IPS DF 6.9 (cell line): ENCODE data around the gene SLC39A7.
A peak's percentile ranks its signal among the peaks of the same experiment; 100 is the strongest.

ENCODE experiments used
- DNase-seq: peaks from one replicate; pipeline ENCODE4 v3.0.0-alpha.2; 2013; ENCODE audit warnings: low read depth, low spot score
- H3K27ac ChIP-seq: one replicate; pipeline ENCODE4 v1.5.1; 2013; ENCODE audit warnings: low read length, control low read depth
- H3K27me3 ChIP-seq: 2 replicates; pipeline ENCODE4 v1.6.1; 2013; ENCODE audit warnings: mild to moderate bottlenecking, low read length; ENCODE audit not compliant: control insufficient read depth, insufficient read depth
- H3K36me3 ChIP-seq: 2 replicates; pipeline ENCODE4 v1.6.1; 2013; ENCODE audit warnings: low read length; ENCODE audit not compliant: control insufficient read depth, insufficient read depth
- H3K4me1 ChIP-seq: 2 replicates; pipeline ENCODE4 v1.6.1; 2013; ENCODE audit warnings: low read length; ENCODE audit not compliant: control insufficient read depth, insufficient read depth
- H3K4me3 ChIP-seq: 2 replicates; pipeline ENCODE4 v1.5.1; 2013; ENCODE audit warnings: mild to moderate bottlenecking, low read length
- H3K9me3 ChIP-seq: 2 replicates; pipeline ENCODE4 v1.6.1; 2013; ENCODE audit warnings: low read length, inconsistent platforms; ENCODE audit not compliant: control insufficient read depth, insufficient read depth
- WGBS: extraction: QIAGEN DNeasy Blood & Tissue Kit; methylation state at CpG from one replicate; pipeline ENCODE4 v1.1.7; 2013; ENCODE audit warnings: mixed read lengths, missing lambda C conversion rate; ENCODE audit not compliant: insufficient read length, insufficient coverage; 5-methylcytosine and 5-hydroxymethylcytosine counted together

Gene SLC39A7

GRCh38 chr6:33205191-33206026, 4.7 kb downstream of the SLC39A7 start:
- DNase-seq, result no peak
- H3K4me3 ChIP-seq, result peak overlapping the region; percentile 48; the same call in 1 of the 2 replicates
- WGBS, result no CpG with 5 or more reads among the region's 17 CpGs
- H3K27ac ChIP-seq, result no peak overlapping the region
- H3K36me3 ChIP-seq, result peaks cover 10% of the 10 kb centered on the region; the same call in 1 of the 2 replicates
- H3K9me3 ChIP-seq, result no peaks in the 10 kb centered on the region
- peaks cover 10% of the 10 kb centered on the region; the same call in 1 of the 2 replicates for H3K4me1 ChIP-seq
- peaks cover 10% of the 10 kb centered on the region; the same call in 1 of the 2 replicates for H3K27me3 ChIP-seq

- Histone ChIP-seq H3K9me3 (no peaks in the 10 kb centered on the region), H3K27ac (no peak overlapping the region), H3K4me3 (no peak overlapping the region), H3K36me3 (peaks cover 10% of the 10 kb centered on the region; the same call in 1 of the 2 replicates), H3K27me3 (peaks cover 10% of the 10 kb centered on the region; the same call in 1 of the 2 replicates), H3K4me1 (peaks cover 10% of the 10 kb centered on the region)
- no peak for DNase-seq
- WGBS, result no CpG with 5 or more reads among the region's 3 CpGs
Observed at GRCh38 chr6:33206027-33206863, 5.6 kb downstream of the SLC39A7 start.

- Histone ChIP-seq H3K9me3 (no peaks in the 10 kb centered on the region), H3K4me3 (no peak overlapping the region), H3K4me1 (peaks cover 6% of the 10 kb centered on the region), H3K27me3 (peaks cover 12% of the 10 kb centered on the region; the same call in 1 of the 2 replicates), H3K27ac (no peak overlapping the region), H3K36me3 (peaks cover 10% of the 10 kb centered on the region; the same call in 1 of the 2 replicates)
- WGBS, result no CpG with 5 or more reads among the region's 20 CpGs
- no peak for DNase-seq
Observed at GRCh38 chr6:33206864-33207551, 6.3 kb downstream of the SLC39A7 start.

GRCh38 chr6:33207552-33208090, 7.0 kb downstream of the SLC39A7 start:
- Histone ChIP-seq H3K9me3 (no peaks in the 10 kb centered on the region), H3K27me3 (peaks cover 17% of the 10 kb centered on the region; the same call in 1 of the 2 replicates), H3K4me3 (peak overlapping the region; percentile 99; the same call in 1 of the 2 replicates), H3K36me3 (peaks cover 8% of the 10 kb centered on the region; the same call in 1 of the 2 replicates), H3K27ac (no peak overlapping the region), H3K4me1 (peaks cover 6% of the 10 kb centered on the region)
- DNase-seq, result no peak
- WGBS, result no CpG with 5 or more reads among the region's 29 CpGs

- peaks cover 5% of the 10 kb centered on the region; the same call in 1 of the 2 replicates for H3K36me3 ChIP-seq
- DNase-seq, result no peak
- H3K9me3 ChIP-seq, result no peaks in the 10 kb centered on the region
- WGBS, result no CpG with 5 or more reads among the region's 86 CpGs
- H3K4me3 ChIP-seq, result peak within 1 kb of the TSS; percentile 99
- peaks cover 23% of the 10 kb centered on the region; the same call in 1 of the 2 replicates for H3K27me3 ChIP-seq
- H3K27ac ChIP-seq, result no peak within 1 kb of the TSS
- H3K4me1 ChIP-seq, result peaks cover 6% of the 10 kb centered on the region
Observed at GRCh38 chr6:33208091-33208967, 7.7 kb downstream of the SLC39A7 start, which contains the start of gene RING1. TSS of gene RING1 (plus strand) at chr6:33208500. CDS start at chr6:33208823, 323 bp downstream.

GRCh38 chr6:33209856-33210255, 9.2 kb downstream of the SLC39A7 start:
- H3K4me1 ChIP-seq, result peaks cover 4% of the 10 kb centered on the region
- H3K9me3 ChIP-seq, result no peaks in the 10 kb centered on the region
- no CpG with 5 or more reads among the region's 10 CpGs for WGBS
- no peak overlapping the region for H3K27ac ChIP-seq
- no peaks in the 10 kb centered on the region for H3K36me3 ChIP-seq
- DNase-seq, result no peak
- peaks cover 36% of the 10 kb centered on the region for H3K27me3 ChIP-seq
- no peak overlapping the region for H3K4me3 ChIP-seq

GRCh38 chr6:33211136-33211535, 10.5 kb downstream of the SLC39A7 start:
- peaks cover 47% of the 10 kb centered on the region for H3K27me3 ChIP-seq
- DNase-seq, result no peak

GRCh38 chr6:33211666-33212422, 11.2 kb downstream of the SLC39A7 start:
- no peaks in the 10 kb centered on the region for H3K36me3 ChIP-seq
- H3K27me3 ChIP-seq, result peaks cover 47% of the 10 kb centered on the region
- 94% methylated on average over 2 of the region's 18 CpGs for WGBS
- H3K4me3 ChIP-seq, result no peak overlapping the region
- H3K4me1 ChIP-seq, result peaks cover 2% of the 10 kb centered on the region; the same call in 1 of the 2 replicates
- H3K27ac ChIP-seq, result no peak overlapping the region
- DNase-seq, result no peak
- H3K9me3 ChIP-seq, result no peaks in the 10 kb centered on the region

More at GRCh38 chr6:33211136-33211535, 10.5 kb downstream of the SLC39A7 start:
- Histone ChIP-seq H3K4me1 (peaks cover 2% of the 10 kb centered on the region; the same call in 1 of the 2 replicates), H3K9me3 (no peaks in the 10 kb centered on the region), H3K36me3 (no peaks in the 10 kb centered on the region), H3K4me3 (no peak overlapping the region), H3K27ac (no peak overlapping the region)
- no CpG with 5 or more reads among the region's 17 CpGs for WGBS
